ENCODE results near the gene PKP3.
"Not testable (repeated sequence)": the region's sequence is repeated elsewhere in the genome, so short reads cannot be mapped to it uniquely, and the experiment has no call there.

Gene PKP3

GRCh38 chr11:393219-394033, 583 bp upstream of the PKP3 start:
- in situ Hi-C loops (cut with MboI; ENCODE audit: low sequenced_read_pairs) = no loop called here

- in situ Hi-C loops (cut with MboI; ENCODE audit: low sequenced_read_pairs) = no loop called here
Measured at GRCh38 chr11:394858-395655, 1.0 kb downstream of the PKP3 start.

GRCh38 chr11:395866-396265, 1.9 kb downstream of the PKP3 start:
- in situ Hi-C loops (cut with MboI; ENCODE audit: low sequenced_read_pairs) = no loop called here

- in situ Hi-C loops (cut with MboI; ENCODE audit: low sequenced_read_pairs) = no loop called here
Measured at GRCh38 chr11:396511-396947, 2.5 kb downstream of the PKP3 start.

- in situ Hi-C loops (cut with MboI; ENCODE audit: low sequenced_read_pairs) = no loop called here
Measured at GRCh38 chr11:396948-397548, 3.0 kb downstream of the PKP3 start.

GRCh38 chr11:398826-399225, 4.8 kb downstream of the PKP3 start:
- in situ Hi-C loops (cut with MboI; ENCODE audit: low sequenced_read_pairs) = no loop called here

GRCh38 chr11:399731-400211, 5.8 kb downstream of the PKP3 start:
- in situ Hi-C loops (cut with MboI; ENCODE audit: low sequenced_read_pairs) = no loop called here

GRCh38 chr11:400241-400689, 6.3 kb downstream of the PKP3 start:
- in situ Hi-C loops (cut with MboI; ENCODE audit: low sequenced_read_pairs) = no loop called here

- in situ Hi-C loops (cut with MboI; ENCODE audit: low sequenced_read_pairs) = not testable (repeated sequence)
Measured at GRCh38 chr11:401196-401595, 7.2 kb downstream of the PKP3 start.

- in situ Hi-C loops (cut with MboI; ENCODE audit: low sequenced_read_pairs) = no loop called here
Measured at GRCh38 chr11:403021-403760, 9.2 kb downstream of the PKP3 start.

GRCh38 chr11:403761-404431, 9.9 kb downstream of the PKP3 start:
- in situ Hi-C loops (cut with MboI; ENCODE audit: low sequenced_read_pairs) = no loop called here

- in situ Hi-C loops (cut with MboI; ENCODE audit: low sequenced_read_pairs) = no loop called here
Measured at GRCh38 chr11:404551-405264, 10.7 kb downstream of the PKP3 start.

GRCh38 chr11:405323-405953, 11.4 kb downstream of the PKP3 start:
- in situ Hi-C loops (cut with MboI; ENCODE audit: low sequenced_read_pairs) = no loop called here

GRCh38 chr11:405954-406795, 12.2 kb downstream of the PKP3 start:
- in situ Hi-C loops (cut with MboI; ENCODE audit: low sequenced_read_pairs) = no loop called here

GRCh38 chr11:406796-407650, 13.0 kb downstream of the PKP3 start:
- in situ Hi-C loops (cut with MboI; ENCODE audit: low sequenced_read_pairs) = no loop called here

GRCh38 chr11:407651-408123, 13.7 kb downstream of the PKP3 start:
- in situ Hi-C loops (cut with MboI; ENCODE audit: low sequenced_read_pairs) = no loop called here
